ENCODE data around the gene SNX8.

- no peak for TF ChIP-seq MAX (IDR thresholded peaks at IDR 0.05)
- no peak for TF ChIP-seq POLR2A (IDR thresholded peaks at IDR 0.05; ENCODE audit: control extremely low read depth in 1 of 2, low read depth in 2 of 2, low read length in 2 of 2)
- TF ChIP-seq KDM4A (IDR thresholded peaks at IDR 0.05; ENCODE audit: low read depth, low read length, severe bottlenecking), result no peak
Measured at GRCh38 chr7:2211259-2211880, 102.9 kb downstream of the SNX8 start.
